GM12878 (cell line): ENCODE measurements around the gene ABR. TPM values are rescaled to one million over a fixed set of nuclear protein-coding genes. Genes with fewer than 3 reads are reported as not detected.

Experiments used
- ATAC-seq: fragments of 200-7000 bp; cut with Tn5 transposase; 3 replicates; pipeline ENCODE4 v1.9.1; 2020; ENCODE audit warnings: mild to moderate bottlenecking, moderate library complexity
- BruUV-seq: library from RNA; stranded (reverse); fragments of 400-500 nt; replicated peaks from 2 replicates; lab custom pipeline; 2021; lab: Mats Ljungman, UMichigan
- CTCF ChIA-PET: fragments of 300-600 bp; sonication (Branson Sonifier 250); formaldehyde crosslinking; extraction: SDS; loops from one replicate; lab custom pipeline; 2021; ENCODE audit warnings: inconsistent platforms; lab: Yijun Ruan, JAX
- POLR2A ChIA-PET: fragments of 350-600 bp; formaldehyde crosslinking; extraction: SDS; loops from one replicate; lab custom pipeline; 2021; ENCODE audit warnings: inconsistent platforms; lab: Charles Lee
- RAD21 ChIA-PET: fragments of 300-600 bp; sonication (Branson Sonifier 250); formaldehyde crosslinking; loops from one replicate; lab custom pipeline; 2023; ENCODE audit warnings: antibody characterized with exemption; ENCODE audit not compliant: unreplicated experiment; lab: Charles Lee
- SMC1A ChIA-PET: fragments of 300-600 bp; sonication (Branson Sonifier 250); formaldehyde crosslinking; loops from one replicate; lab custom pipeline; 2023; ENCODE audit not compliant: unreplicated experiment, uncharacterized antibody; lab: Charles Lee
- DNase-seq: peaks from one replicate; pipeline ENCODE4 v3.0.0-alpha.2; 2011; ENCODE audit warnings: low read depth, low spot score
- FAIRE-seq: peaks from 3 replicates; lab custom pipeline; 2011; peaks lifted over from hg19 to GRCh38; lab: Jason Lieb, UNC
- H2AFZ ChIP-seq: 2 replicates; pipeline ENCODE4 v1.6.0; 2011; ENCODE audit warnings: low read depth, low read length, control low read depth; ENCODE audit not compliant: control insufficient read depth
- H3K27ac ChIP-seq: 2 replicates; pipeline ENCODE4 v1.5.1; 2011; ENCODE audit warnings: control low read depth; ENCODE audit not compliant: control insufficient read depth, insufficient read depth
- H3K27me3 ChIP-seq, 2 experiments: replicated peaks in 1 of 2; 2 replicates each; pipeline versions ENCODE4 v1.6.0 to v1.6.1; 2011; ENCODE audit warnings: low read length in 1 of 2; ENCODE audit not compliant: control insufficient read depth in 2 of 2, insufficient read depth in 2 of 2
- H3K36me3 ChIP-seq, 2 experiments: 2 replicates each; pipeline ENCODE4 v1.5.1; 2011; ENCODE audit warnings: low read length in 1 of 2; ENCODE audit not compliant: control insufficient read depth in 2 of 2, insufficient read depth in 2 of 2
- H3K4me1 ChIP-seq: 2 replicates; pipeline ENCODE4 v1.6.1; 2011; ENCODE audit warnings: mild to moderate bottlenecking, low read length, moderate library complexity, mixed read lengths; ENCODE audit not compliant: control insufficient read depth, insufficient read depth
- H3K4me2 ChIP-seq: 2 replicates; pipeline ENCODE4 v1.6.0; 2011; ENCODE audit warnings: control low read depth; ENCODE audit not compliant: control insufficient read depth, insufficient read depth
- H3K4me3 ChIP-seq: fragments of 200-600 bp; sonication (generic); 2 replicates; pipeline ENCODE4 v1.5.1; 2016
- H3K79me2 ChIP-seq: 2 replicates; pipeline ENCODE4 v1.6.0; 2011; ENCODE audit warnings: low read length; ENCODE audit not compliant: control insufficient read depth, insufficient read depth
- H3K9ac ChIP-seq: 2 replicates; pipeline ENCODE4 v1.8.0; 2011; ENCODE audit warnings: low read length, control low read depth, mixed read lengths; ENCODE audit not compliant: control insufficient read depth, insufficient read depth
- H3K9me3 ChIP-seq: replicated peaks from 3 replicates; pipeline ENCODE4 v1.5.1; 2011; ENCODE audit warnings: mild to moderate bottlenecking, low read length; ENCODE audit not compliant: control insufficient read depth, insufficient read depth
- H4K20me1 ChIP-seq: 2 replicates; pipeline ENCODE4 v1.6.0; 2011; ENCODE audit not compliant: control insufficient read depth, insufficient read depth
- NRF1 ChIP-seq: conservative IDR thresholded peaks from 2 replicates; pipeline ENCODE4 v1.6.1; 2011; ENCODE audit warnings: mild to moderate bottlenecking, low read depth, low read length, improper control_type of control experiment
- SRF ChIP-seq, 2 experiments: IDR thresholded peaks; 2 replicates each; pipeline ENCODE4 v1.6.1; 2011; ENCODE audit warnings: low read depth in 2 of 2, low read length in 2 of 2, mild to moderate bottlenecking in 1 of 2, moderate library complexity in 1 of 2
- ZBTB4 ChIP-seq: fragments of 450-650 bp; formaldehyde crosslinking; IDR thresholded peaks from 2 replicates; pipeline ENCODE4 v1.4.0; 2022; ENCODE audit warnings: mild to moderate bottlenecking, moderate library complexity
- WGBS: methylation state at CpG from one replicate; pipeline ENCODE4 v1.1.6; 2016; ENCODE audit warnings: low lambda C conversion rate; ENCODE audit not compliant: insufficient replicate concordance, insufficient coverage; ENCODE audit errors: missing lambda C conversion rate; 5-methylcytosine and 5-hydroxymethylcytosine counted together
- in situ Hi-C: fragments of 300-500 bp; cut with MboI; formaldehyde crosslinking; loops from 9 replicates; pipeline ENCODE4 v1.14.3; 2018; ENCODE audit warnings: mixed read lengths
- intact Hi-C: fragments of 100-400 bp; cut with micrococcal nuclease; formaldehyde crosslinking; loops from one replicate; pipeline ENCODE4 v1.14.2; 2022; ENCODE audit not compliant: unreplicated experiment
- microRNA-seq: library from miRNA; unstranded; fragments of <30 nt; microRNA quantifications from one replicate; pipeline ENCODE4, GENCODE V29; 2018
- polyA plus RNA-seq, 11 experiments: library from polyadenylated mRNA; depleted of rRNA in 4 of 11; unstranded in 6 of 11; stranded (reverse) in 5 of 11; fragments of >200 nt; fragmentation: Nextera tagmentation in 4 of 11; fragmentation: Illumina TruSeq in 1 of 11; extraction: Ambion mirVana in 4 of 11; extraction: Trizol in 1 of 11; gene quantifications; 1 replicate in 1 of 11; 2 replicates in 10 of 11; pipeline versions ENCODE4 v1.2.1 to v1.2.3, GENCODE V29; 2011 to 2016; ENCODE audit warnings: inconsistent platforms in 2 of 11, missing spikeins in 2 of 11, low read depth in 1 of 11
- small RNA-seq: library from RNA; depleted of rRNA; stranded (forward); fragments of <200 nt; gene quantifications from one replicate; pipeline ENCODE3, GENCODE V24; 2014
- total RNA-seq, 4 experiments: library from RNA; depleted of rRNA in 3 of 4; stranded (reverse); fragments of >200 nt in 3 of 4; fragmentation: Illumina TruSeq in 1 of 4; extraction: Trizol in 1 of 4; gene quantifications; 2 replicates each; pipeline versions ENCODE4 v1.2.1 to v1.2.3, GENCODE V29; 2013 to 2021

Gene ABR
- total and polyA plus RNA-seq, 10 of the 15 experiments (the other 5 are each of a cell fraction or from before 2014, with no cell fraction given): 1.4 to 112 (median 30.0) TPM

- no peaks in the 10 kb centered on the region for H3K79me2 ChIP-seq
- SMC1A ChIA-PET: no interaction called here
- WGBS: 51% methylated on average over 23 of the region's 23 CpGs
- H3K9ac ChIP-seq: no peak overlapping the region
- no TSS peak for BruUV-seq
- no peaks in the 10 kb centered on the region; the same call in 2 of the 3 replicates for H3K9me3 ChIP-seq
- DNase-seq: no peak
- no peaks in the 10 kb centered on the region for H3K4me1 ChIP-seq
- no peak for ATAC-seq
- POLR2A ChIA-PET: no interaction called here
- intact Hi-C loops: no loop called here
- in situ Hi-C loops: no loop called here
- H3K27me3 ChIP-seq: no peaks in the 10 kb centered on the region
- H3K4me3 ChIP-seq: no peak overlapping the region
- no peaks in the 10 kb centered on the region for H3K36me3 ChIP-seq
- H3K4me2 ChIP-seq: no peak overlapping the region
- TF ChIP-seq NRF1: no peak
- no peaks in the 10 kb centered on the region for H4K20me1 ChIP-seq
- RAD21 ChIA-PET: no interaction called here
- no peak overlapping the region for H3K27ac ChIP-seq
- no peak for FAIRE-seq
- no peak overlapping the region for H2AFZ ChIP-seq
- CTCF ChIA-PET: no interaction called here
Measured at GRCh38 chr17:954431-955164, 225.2 kb downstream of the ABR start.

GRCh38 chr17:953767-954166 lies 226.0 kb downstream of the ABR start:
- Histone ChIP-seq H3K79me2 (no peaks in the 10 kb centered on the region), H3K4me3 (no peak overlapping the region), H2AFZ (no peak overlapping the region), H3K36me3 (no peaks in the 10 kb centered on the region), H3K4me1 (no peaks in the 10 kb centered on the region), H3K9ac (no peak overlapping the region), H3K4me2 (no peak overlapping the region), H3K27ac (no peak overlapping the region), H4K20me1 (no peaks in the 10 kb centered on the region), H3K27me3 (no peaks in the 10 kb centered on the region), H3K9me3 (no peaks in the 10 kb centered on the region; the same call in 2 of the 3 replicates)
- no TSS peak for BruUV-seq
- ChIA-PET SMC1A (no interaction called here), CTCF (no interaction called here), POLR2A (interaction anchor here (0.6 kb wide), 1 partner anchor 145 kb away, joined by 4 read pairs; no protein-coding TSS in a partner anchor), RAD21 (no interaction called here)
- DNase-seq (no peak), ATAC-seq (no peak), FAIRE-seq (no peak)
- in situ Hi-C loops: no loop called here
- 54% methylated on average over 16 of the region's 16 CpGs for WGBS
- TF ChIP-seq ZBTB4 (CRISPR knock-in tag) (no peak), SRF (IDR thresholded peaks at IDR 0.05; ENCODE audit: low read depth in 2 of 2, low read length in 2 of 2) (no peak)
- intact Hi-C loops: no loop called here

Small RNA genes within 50 kb of the gene (microRNA-seq; reads per million reads assigned to microRNA genes)
- 0.75 reads per million for gene MIR3183

Small RNA genes within 50 kb of the gene (small RNA-seq; reads per million reads assigned to genes)
- gene AC016292.2: not detected
- gene MIR3183: not detected
- gene RF00017: not detected

Other genes starting within 250 kb of the ABR start
- 0.54 and 0.68 TPM in 2 replicates for gene NXN, start 200.2 kb downstream of the ABR start, total RNA-seq (2014; rRNA removed)
- gene NXN, start 200.2 kb downstream of the ABR start, total RNA-seq (2014; rRNA removed; fragmentation: Illumina TruSeq; extraction: Trizol): 0.14 and 0.36 TPM in 2 replicates
- gene NXN, start 200.2 kb downstream of the ABR start, total RNA-seq (2021): 0.29 and 0.36 TPM in 2 replicates
- 0.46 and 1.2 TPM in 2 replicates for gene NXN, start 200.2 kb downstream of the ABR start, polyA plus RNA-seq (2011; rRNA removed)
- 0.24 and 0.48 TPM in 2 replicates for gene NXN, start 200.2 kb downstream of the ABR start, polyA plus RNA-seq (2014; fragmentation: Illumina TruSeq; extraction: Trizol)
- gene NXN, start 200.2 kb downstream of the ABR start, polyA plus RNA-seq (2014; fragmentation: Nextera tagmentation; extraction: Ambion mirVana): under 1 TPM; 0.04 to 0.10 TPM
- gene NXN, start 200.2 kb downstream of the ABR start, polyA plus RNA-seq (2014; rRNA removed): 0.10 and 0.61 TPM in 2 replicates
- under 1 TPM; 0.24 to 0.25 TPM for gene NXN, start 200.2 kb downstream of the ABR start, polyA plus RNA-seq (2016; fragmentation: Nextera tagmentation; extraction: Ambion mirVana)
- gene TIMM22, start 182.9 kb downstream of the ABR start, total RNA-seq (2014; rRNA removed): 11.3 and 11.7 TPM in 2 replicates
- gene TIMM22, start 182.9 kb downstream of the ABR start, total RNA-seq (2014; rRNA removed; fragmentation: Illumina TruSeq; extraction: Trizol): 7.6 and 8.6 TPM in 2 replicates
- gene TIMM22, start 182.9 kb downstream of the ABR start, total RNA-seq (2021): 10.8 and 12.0 TPM in 2 replicates
- gene TIMM22, start 182.9 kb downstream of the ABR start, polyA plus RNA-seq (2011; rRNA removed): 5.9 and 7.1 TPM in 2 replicates
- gene TIMM22, start 182.9 kb downstream of the ABR start, polyA plus RNA-seq (2014; fragmentation: Illumina TruSeq; extraction: Trizol): 8.4 and 10.0 TPM in 2 replicates
- 1 to 10 TPM; 4.4 to 5.7 TPM for gene TIMM22, start 182.9 kb downstream of the ABR start, polyA plus RNA-seq (2014; fragmentation: Nextera tagmentation; extraction: Ambion mirVana)
- 11.1 and 11.9 TPM in 2 replicates for gene TIMM22, start 182.9 kb downstream of the ABR start, polyA plus RNA-seq (2014; rRNA removed)
- 10 to 100 TPM; 25.0 TPM for gene TIMM22, start 182.9 kb downstream of the ABR start, polyA plus RNA-seq (2016; fragmentation: Nextera tagmentation; extraction: Ambion mirVana)
- not detected in 2 replicates for gene BHLHA9, start 90.5 kb upstream of the ABR start, total RNA-seq (2014; rRNA removed)
- gene BHLHA9, start 90.5 kb upstream of the ABR start, total RNA-seq (2014; rRNA removed; fragmentation: Illumina TruSeq; extraction: Trizol): not detected in 2 replicates
- not detected in 2 replicates for gene BHLHA9, start 90.5 kb upstream of the ABR start, total RNA-seq (2021)
- gene BHLHA9, start 90.5 kb upstream of the ABR start, polyA plus RNA-seq (2011; rRNA removed): not detected in 2 replicates
- not detected in 2 replicates for gene BHLHA9, start 90.5 kb upstream of the ABR start, polyA plus RNA-seq (2014; fragmentation: Illumina TruSeq; extraction: Trizol)
- gene BHLHA9, start 90.5 kb upstream of the ABR start, polyA plus RNA-seq (2014; fragmentation: Nextera tagmentation; extraction: Ambion mirVana): not detected
- gene BHLHA9, start 90.5 kb upstream of the ABR start, polyA plus RNA-seq (2014; rRNA removed): not detected in 2 replicates
- gene BHLHA9, start 90.5 kb upstream of the ABR start, polyA plus RNA-seq (2016; fragmentation: Nextera tagmentation; extraction: Ambion mirVana): not detected
- gene TRARG1, start 99.7 kb upstream of the ABR start, total RNA-seq (2014; rRNA removed): not detected in 2 replicates
- not detected in 2 replicates for gene TRARG1, start 99.7 kb upstream of the ABR start, total RNA-seq (2014; rRNA removed; fragmentation: Illumina TruSeq; extraction: Trizol)
- gene TRARG1, start 99.7 kb upstream of the ABR start, total RNA-seq (2021): not detected in 2 replicates
- gene TRARG1, start 99.7 kb upstream of the ABR start, polyA plus RNA-seq (2011; rRNA removed): not detected in 2 replicates
- gene TRARG1, start 99.7 kb upstream of the ABR start, polyA plus RNA-seq (2014; fragmentation: Illumina TruSeq; extraction: Trizol): not detected in 2 replicates
- not detected for gene TRARG1, start 99.7 kb upstream of the ABR start, polyA plus RNA-seq (2014; fragmentation: Nextera tagmentation; extraction: Ambion mirVana)
- gene TRARG1, start 99.7 kb upstream of the ABR start, polyA plus RNA-seq (2014; rRNA removed): not detected in 2 replicates
- not detected for gene TRARG1, start 99.7 kb upstream of the ABR start, polyA plus RNA-seq (2016; fragmentation: Nextera tagmentation; extraction: Ambion mirVana)
- 189 and 192 TPM in 2 replicates for gene YWHAE, start 220.2 kb upstream of the ABR start, total RNA-seq (2014; rRNA removed)
- 250 and 257 TPM in 2 replicates for gene YWHAE, start 220.2 kb upstream of the ABR start, total RNA-seq (2014; rRNA removed; fragmentation: Illumina TruSeq; extraction: Trizol)
- 452 and 460 TPM in 2 replicates for gene YWHAE, start 220.2 kb upstream of the ABR start, total RNA-seq (2021)
- 651 and 809 TPM in 2 replicates for gene YWHAE, start 220.2 kb upstream of the ABR start, polyA plus RNA-seq (2011; rRNA removed)
- 487 and 489 TPM in 2 replicates for gene YWHAE, start 220.2 kb upstream of the ABR start, polyA plus RNA-seq (2014; fragmentation: Illumina TruSeq; extraction: Trizol)
- gene YWHAE, start 220.2 kb upstream of the ABR start, polyA plus RNA-seq (2014; fragmentation: Nextera tagmentation; extraction: Ambion mirVana): 100 to 1,000 TPM; 369 to 425 TPM
- gene YWHAE, start 220.2 kb upstream of the ABR start, polyA plus RNA-seq (2014; rRNA removed): 427 and 526 TPM in 2 replicates
- gene YWHAE, start 220.2 kb upstream of the ABR start, polyA plus RNA-seq (2016; fragmentation: Nextera tagmentation; extraction: Ambion mirVana): 100 to 1,000 TPM; 611 to 616 TPM